GM23248 (cell line): ENCODE data around the gene POLR2I. TPM values are rescaled to one million over a fixed set of nuclear protein-coding genes. Genes with fewer than 3 reads are reported as not detected.

Experiments used
- DNase-seq: peaks from one replicate; pipeline ENCODE4 v3.0.0-alpha.2; 2015
- H2AFZ ChIP-seq: fragments of 200-600 bp; sonication (generic); 2 replicates; pipeline ENCODE4 v1.6.1; 2016; ENCODE audit warnings: antibody characterized with exemption
- H3F3A ChIP-seq: fragments of 200-600 bp; sonication (generic); 2 replicates; pipeline ENCODE4 v1.6.1; 2016; ENCODE audit warnings: mild to moderate bottlenecking, antibody characterized with exemption, mixed run types; ENCODE audit not compliant: insufficient read depth
- H3K27ac ChIP-seq: fragments of 200-600 bp; sonication (generic); 2 replicates; pipeline ENCODE4 v1.5.1; 2016; ENCODE audit warnings: mild to moderate bottlenecking
- H3K27me3 ChIP-seq: fragments of 200-600 bp; sonication (generic); replicated peaks from 2 replicates; pipeline ENCODE4 v1.6.1; 2016; ENCODE audit warnings: mild to moderate bottlenecking; ENCODE audit not compliant: insufficient read depth
- H3K36me3 ChIP-seq: fragments of 200-600 bp; sonication (generic); 2 replicates; pipeline ENCODE4 v1.6.1; 2016; ENCODE audit warnings: low read depth, mild to moderate bottlenecking
- H3K4me1 ChIP-seq: fragments of 200-600 bp; sonication (generic); 2 replicates; pipeline ENCODE4 v1.6.1; 2016; ENCODE audit warnings: mild to moderate bottlenecking; ENCODE audit not compliant: insufficient read depth
- H3K4me2 ChIP-seq: fragments of 200-600 bp; sonication (generic); one replicate; pipeline ENCODE4 v1.6.1; 2016; ENCODE audit warnings: mild to moderate bottlenecking; ENCODE audit not compliant: unreplicated experiment
- H3K4me3 ChIP-seq: fragments of 200-600 bp; sonication (generic); 2 replicates; pipeline ENCODE4 v1.5.1; 2016; ENCODE audit warnings: mild to moderate bottlenecking
- H3K79me2 ChIP-seq: fragments of 200-600 bp; sonication (generic); 2 replicates; pipeline ENCODE4 v1.6.1; 2016; ENCODE audit warnings: mild to moderate bottlenecking; ENCODE audit not compliant: insufficient read depth
- H3K9ac ChIP-seq: fragments of 200-600 bp; sonication (generic); 2 replicates; pipeline ENCODE4 v1.6.1; 2016; ENCODE audit warnings: mild to moderate bottlenecking
- H3K9me2 ChIP-seq: fragments of 200-600 bp; sonication (generic); 2 replicates; pipeline ENCODE4 v1.6.1; 2016; ENCODE audit warnings: mixed run types, mild to moderate bottlenecking, moderate library complexity; ENCODE audit not compliant: insufficient read depth
- H3K9me3 ChIP-seq: fragments of 200-600 bp; sonication (generic); one replicate; pipeline ENCODE4 v1.6.1; 2017; ENCODE audit warnings: low read depth
- H4K20me1 ChIP-seq: fragments of 200-600 bp; sonication (generic); 2 replicates; pipeline ENCODE4 v1.6.0; 2016; ENCODE audit not compliant: insufficient read depth
- EZH2 ChIP-seq: fragments of 200-600 bp; sonication (generic); IDR thresholded peaks from 2 replicates; pipeline ENCODE4 v1.6.1; 2018; ENCODE audit warnings: antibody characterized with exemption, mild to moderate bottlenecking; ENCODE audit not compliant: insufficient read depth, poor library complexity, severe bottlenecking
- EZH2phosphoT487 ChIP-seq: fragments of 200-600 bp; sonication (generic); IDR thresholded peaks from 2 replicates; pipeline ENCODE4 v1.6.1; 2018; ENCODE audit warnings: antibody characterized with exemption, moderate library complexity, mild to moderate bottlenecking, low read depth; ENCODE audit not compliant: insufficient read depth
- WGBS, 2 experiments: methylation state at CpG; one replicate each; pipeline ENCODE4 v1.1.6; 2015 to 2017; ENCODE audit warnings: low lambda C conversion rate in 2 of 2, low coverage in 1 of 2; ENCODE audit errors: missing lambda C conversion rate in 2 of 2; 5-methylcytosine and 5-hydroxymethylcytosine counted together
- in situ Hi-C: fragments of 300-500 bp; cut with MboI; formaldehyde crosslinking; loops from 2 replicates; pipeline ENCODE4 v1.15.0; 2020
- polyA plus RNA-seq: library from polyadenylated mRNA; unstranded; fragments of >200 nt; fragmentation: Nextera tagmentation; extraction: Ambion mirVana; gene quantifications from 2 replicates; pipeline ENCODE4 v1.2.1, GENCODE V29; 2016
- total RNA-seq: library from RNA; depleted of rRNA; stranded (reverse); fragments of >200 nt; shearing (Covaris generic); gene quantifications from 2 replicates; pipeline ENCODE4 v1.2.3, GENCODE V29; 2014

Gene POLR2I
- total and polyA plus RNA-seq, 2 experiments from 2014 or later: 44.1 to 130 TPM

DNA sequence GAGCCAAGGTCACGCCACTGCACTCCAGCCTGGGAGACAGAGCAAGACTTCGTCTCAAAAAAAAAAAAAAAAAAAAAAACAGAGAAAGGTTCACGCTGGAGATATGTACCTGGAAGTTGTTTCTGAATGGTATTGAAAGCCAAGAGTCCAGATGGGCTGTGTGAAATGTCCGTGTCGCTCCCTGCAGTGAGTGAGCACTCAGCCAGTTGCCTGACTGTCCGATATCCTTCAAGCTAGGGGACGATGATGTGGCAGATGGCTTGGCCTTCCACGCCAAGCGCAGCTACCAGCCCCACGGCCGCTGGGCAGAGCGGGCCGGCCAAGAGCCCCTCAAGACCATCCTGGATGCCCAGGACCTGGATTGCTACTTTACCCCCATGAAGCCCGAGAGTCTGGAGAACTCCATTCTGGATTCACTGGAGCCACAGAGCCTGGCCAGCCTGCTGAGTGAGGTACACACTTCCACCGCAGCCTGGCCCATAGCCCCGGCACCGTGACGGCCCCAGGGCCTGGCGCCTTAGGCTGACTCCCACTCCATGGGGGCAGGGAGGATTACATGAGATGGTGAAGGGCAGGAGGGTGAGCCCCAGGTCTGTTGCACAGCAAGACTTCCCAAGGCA lies 15.4 kb downstream of the POLR2I start:
- Histone ChIP-seq H3K9ac (no peak overlapping the region), H3K27ac (no peak overlapping the region), H3K4me1 (no peaks in the 10 kb centered on the region), H3K4me3 (no peak overlapping the region), H2AFZ (no peak overlapping the region), H3K79me2 (no peaks in the 10 kb centered on the region), H3K4me2 (no peak overlapping the region), H3K27me3 (no peaks in the 10 kb centered on the region), H3F3A (no peaks in the 10 kb centered on the region), H4K20me1 (no peaks in the 10 kb centered on the region), H3K9me2 (no peaks in the 10 kb centered on the region), H3K9me3 (no peaks in the 10 kb centered on the region), H3K36me3 (no peaks in the 10 kb centered on the region)
- WGBS, 2 experiments: 89 to 92% methylated on average over 19 of the region's 19 CpGs
- no peak for DNase-seq
- no peak for TF ChIP-seq EZH2phosphoT487
- TF ChIP-seq EZH2: no peak
- in situ Hi-C loops: no loop called here

DNA sequence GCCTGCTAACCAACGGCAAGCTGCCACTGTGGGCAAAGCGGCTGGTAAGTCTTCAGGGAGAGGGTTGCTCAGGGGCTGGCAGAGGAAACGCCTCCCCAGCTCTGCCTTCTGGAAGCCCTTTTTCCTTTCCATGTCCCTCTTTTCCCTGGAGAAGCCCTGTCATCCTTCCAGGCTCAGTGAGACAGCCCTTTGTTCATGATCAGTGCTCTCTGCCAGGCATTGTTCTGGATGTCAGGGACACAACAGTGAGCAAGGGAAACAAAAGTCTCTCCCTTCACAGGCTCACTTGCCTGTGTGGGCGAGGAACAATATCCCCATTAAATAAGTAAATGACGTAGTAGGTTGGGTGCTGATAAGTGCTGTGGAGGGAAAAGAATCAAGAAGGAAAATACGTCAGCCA lies 17.6 kb downstream of the POLR2I start:
- H3K27ac ChIP-seq: no peak overlapping the region
- WGBS, 2 experiments: 89 to 95% methylated on average over 6 of the region's 6 CpGs
- no peaks in the 10 kb centered on the region for H3K9me3 ChIP-seq
- in situ Hi-C loops: no loop called here
- no peak for DNase-seq
- H3K4me1 ChIP-seq: peaks cover 7% of the 10 kb centered on the region; the same call in 1 of the 2 replicates
- no peaks in the 10 kb centered on the region for H3K9me2 ChIP-seq
- no peak overlapping the region for H3K4me2 ChIP-seq
- H3K9ac ChIP-seq: no peak overlapping the region
- H2AFZ ChIP-seq: no peak overlapping the region
- TF ChIP-seq EZH2phosphoT487: no peak
- TF ChIP-seq EZH2: no peak
- no peaks in the 10 kb centered on the region for H3K36me3 ChIP-seq
- H4K20me1 ChIP-seq: no peaks in the 10 kb centered on the region
- H3K27me3 ChIP-seq: no peaks in the 10 kb centered on the region
- no peak overlapping the region for H3K4me3 ChIP-seq
- H3F3A ChIP-seq: no peaks in the 10 kb centered on the region
- no peaks in the 10 kb centered on the region for H3K79me2 ChIP-seq

DNA sequence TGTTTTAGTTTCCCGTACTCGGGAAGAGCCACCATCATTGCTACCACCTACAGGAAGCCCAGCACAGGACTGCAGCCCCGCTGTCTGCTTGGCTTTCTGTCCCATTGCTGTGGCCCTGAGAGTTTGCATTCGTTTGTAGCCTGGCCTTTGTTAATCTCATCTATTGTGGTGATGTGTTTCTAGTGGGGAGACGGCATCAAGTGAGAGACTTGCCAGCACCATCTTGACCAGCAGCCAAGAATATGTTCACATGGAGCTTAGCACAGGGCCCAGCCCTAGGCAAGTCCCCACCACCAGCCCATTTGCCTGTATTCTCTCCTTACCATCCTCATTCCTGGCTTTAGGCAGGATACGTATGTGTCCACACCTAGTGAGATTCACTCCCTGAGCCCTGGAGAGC lies 21.0 kb downstream of the POLR2I start:
- in situ Hi-C loops: no loop called here
- no peak for DNase-seq
- H3K27me3 ChIP-seq: no peaks in the 10 kb centered on the region
- WGBS, 2 experiments: 67 to 70% methylated on average over 6 of the region's 6 CpGs
- H3F3A ChIP-seq: no peaks in the 10 kb centered on the region
- H3K4me1 ChIP-seq: peaks cover 7% of the 10 kb centered on the region; the same call in 1 of the 2 replicates
- no peaks in the 10 kb centered on the region for H3K79me2 ChIP-seq
- H3K4me3 ChIP-seq: no peak overlapping the region
- H4K20me1 ChIP-seq: no peaks in the 10 kb centered on the region
- no peak overlapping the region for H3K4me2 ChIP-seq
- no peaks in the 10 kb centered on the region for H3K9me2 ChIP-seq
- H3K27ac ChIP-seq: no peak overlapping the region
- no peak overlapping the region for H3K9ac ChIP-seq
- H2AFZ ChIP-seq: no peak overlapping the region; the same call in 1 of the 2 replicates
- no peaks in the 10 kb centered on the region for H3K9me3 ChIP-seq
- TF ChIP-seq EZH2 (no peak), EZH2phosphoT487 (no peak)
- H3K36me3 ChIP-seq: no peaks in the 10 kb centered on the region

DNA sequence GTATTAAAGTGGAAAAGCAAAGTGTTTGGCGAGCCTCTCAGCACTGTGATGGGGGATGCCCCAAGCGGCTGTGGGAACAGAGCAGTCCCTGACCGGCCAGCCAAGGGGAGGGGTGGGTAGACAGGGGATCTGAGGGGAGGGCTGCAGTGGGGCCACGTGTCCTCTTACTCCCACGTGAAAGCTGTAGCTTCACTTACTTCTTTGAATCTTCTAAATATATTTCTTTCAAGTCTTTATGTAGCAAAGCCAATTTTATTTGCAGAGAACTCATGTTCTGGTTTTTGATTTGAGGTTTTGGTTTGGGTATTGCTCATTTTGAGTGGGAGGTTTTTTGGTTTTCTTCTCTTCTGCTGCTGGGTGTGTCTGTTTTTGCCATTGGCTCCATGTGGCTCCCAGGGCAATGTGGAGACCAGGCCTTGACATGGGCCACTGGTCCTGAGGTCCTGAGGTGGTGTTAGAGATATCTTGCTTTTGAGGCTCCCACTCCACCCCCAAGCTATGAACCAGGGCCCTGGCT lies 21.5 kb downstream of the POLR2I start:
- WGBS, 2 experiments: 46% methylated on average over 5 of the region's 5 CpGs
- Histone ChIP-seq H3F3A (no peaks in the 10 kb centered on the region), H3K4me1 (peaks cover 7% of the 10 kb centered on the region; the same call in 1 of the 2 replicates), H3K27ac (no peak overlapping the region), H3K79me2 (no peaks in the 10 kb centered on the region), H3K4me2 (no peak overlapping the region), H3K9me2 (no peaks in the 10 kb centered on the region), H3K36me3 (no peaks in the 10 kb centered on the region), H3K27me3 (no peaks in the 10 kb centered on the region), H3K9ac (no peak overlapping the region), H2AFZ (no peak overlapping the region; the same call in 1 of the 2 replicates), H3K9me3 (no peaks in the 10 kb centered on the region), H3K4me3 (no peak overlapping the region), H4K20me1 (no peaks in the 10 kb centered on the region)
- DNase-seq: peak; percentile 42
- in situ Hi-C loops: no loop called here
- TF ChIP-seq EZH2: no peak
- TF ChIP-seq EZH2phosphoT487: no peak

DNA sequence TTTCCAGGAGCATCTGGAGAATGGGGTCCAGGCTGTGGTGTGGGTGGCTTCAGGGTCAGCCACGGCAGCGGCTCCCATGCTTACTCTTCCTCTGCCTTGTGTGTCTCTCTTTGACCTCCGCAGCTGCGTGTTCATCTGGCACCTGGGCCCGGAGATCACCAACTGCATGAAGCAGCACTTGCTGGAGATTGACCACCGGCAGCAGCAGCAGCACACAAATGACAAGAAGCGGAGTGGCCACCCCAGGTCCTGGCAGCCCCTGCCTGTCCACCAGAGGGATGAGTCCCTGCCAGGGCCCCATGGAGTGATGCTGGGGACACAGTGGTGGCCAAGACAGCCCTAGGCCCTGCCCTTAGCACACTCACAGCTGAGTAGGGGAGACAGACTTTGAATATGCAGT lies 22.1 kb downstream of the POLR2I start:
- H3K4me2 ChIP-seq: no peak overlapping the region
- no peaks in the 10 kb centered on the region for H3F3A ChIP-seq
- no peak overlapping the region for H3K27ac ChIP-seq
- H3K9me2 ChIP-seq: no peaks in the 10 kb centered on the region
- no peaks in the 10 kb centered on the region for H3K36me3 ChIP-seq
- WGBS, 2 experiments: 98 to 99% methylated on average over 7 of the region's 7 CpGs
- H3K4me1 ChIP-seq: peaks cover 7% of the 10 kb centered on the region; the same call in 1 of the 2 replicates
- TF ChIP-seq EZH2phosphoT487 (no peak), EZH2 (no peak)
- H3K4me3 ChIP-seq: no peak overlapping the region
- no peaks in the 10 kb centered on the region for H3K27me3 ChIP-seq
- no peaks in the 10 kb centered on the region for H3K9me3 ChIP-seq
- no peak for DNase-seq
- no peaks in the 10 kb centered on the region for H3K79me2 ChIP-seq
- no peaks in the 10 kb centered on the region for H4K20me1 ChIP-seq
- H2AFZ ChIP-seq: no peak overlapping the region
- no peak overlapping the region for H3K9ac ChIP-seq
- in situ Hi-C loops: no loop called here
